Panc1 (cell line): ENCODE results near the gene PDE4B.

Experiments used
- POLR2AphosphoS5 ChIP-seq: IDR thresholded peaks from 2 replicates; pipeline ENCODE4 v1.6.1; 2012; ENCODE audit warnings: mild to moderate bottlenecking, low read depth, low read length, moderate library complexity
- REST ChIP-seq, 2 experiments: IDR thresholded peaks; 2 replicates each; pipeline ENCODE4 v1.6.1; 2011 to 2012; ENCODE audit warnings: low read depth in 2 of 2, control low read depth in 1 of 2, low read length in 1 of 2, mild to moderate bottlenecking in 1 of 2, moderate library complexity in 1 of 2; ENCODE audit not compliant: insufficient read depth in 1 of 2
- SIN3A ChIP-seq: IDR thresholded peaks from 2 replicates; pipeline ENCODE4 v1.6.1; 2012; ENCODE audit warnings: low read depth, mild to moderate bottlenecking, low read length, moderate library complexity, borderline replicate concordance; ENCODE audit not compliant: insufficient read depth
- TF ChIP-seq, protein P1 (sequence below): fragments of 450-650 bp; IDR thresholded peaks from 2 replicates; pipeline ENCODE4 v1.5.1; 2017; ENCODE audit warnings: mild to moderate bottlenecking

- no peak for TF ChIP-seq SIN3A
- TF ChIP-seq, protein P1, sequence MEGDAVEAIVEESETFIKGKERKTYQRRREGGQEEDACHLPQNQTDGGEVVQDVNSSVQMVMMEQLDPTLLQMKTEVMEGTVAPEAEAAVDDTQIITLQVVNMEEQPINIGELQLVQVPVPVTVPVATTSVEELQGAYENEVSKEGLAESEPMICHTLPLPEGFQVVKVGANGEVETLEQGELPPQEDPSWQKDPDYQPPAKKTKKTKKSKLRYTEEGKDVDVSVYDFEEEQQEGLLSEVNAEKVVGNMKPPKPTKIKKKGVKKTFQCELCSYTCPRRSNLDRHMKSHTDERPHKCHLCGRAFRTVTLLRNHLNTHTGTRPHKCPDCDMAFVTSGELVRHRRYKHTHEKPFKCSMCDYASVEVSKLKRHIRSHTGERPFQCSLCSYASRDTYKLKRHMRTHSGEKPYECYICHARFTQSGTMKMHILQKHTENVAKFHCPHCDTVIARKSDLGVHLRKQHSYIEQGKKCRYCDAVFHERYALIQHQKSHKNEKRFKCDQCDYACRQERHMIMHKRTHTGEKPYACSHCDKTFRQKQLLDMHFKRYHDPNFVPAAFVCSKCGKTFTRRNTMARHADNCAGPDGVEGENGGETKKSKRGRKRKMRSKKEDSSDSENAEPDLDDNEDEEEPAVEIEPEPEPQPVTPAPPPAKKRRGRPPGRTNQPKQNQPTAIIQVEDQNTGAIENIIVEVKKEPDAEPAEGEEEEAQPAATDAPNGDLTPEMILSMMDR, result no peak
- no peak for TF ChIP-seq REST (IDR thresholded peaks at IDR 0.05; ENCODE audit: insufficient read depth in 1 of 2, low read depth in 2 of 2, low read length in 1 of 2)
- TF ChIP-seq POLR2AphosphoS5, result no peak
These were observed 420.8 kb downstream of the PDE4B start for GRCh38 chr1:66213491-66213890.
